ENCODE data around the gene NOC2L. TPM values are rescaled to one million over a fixed set of nuclear protein-coding genes. Genes with fewer than 3 reads are reported as not detected.

The NOC2L gene
- total RNA-seq, 2 experiments from 2014 or later = 77.9 to 99.0 TPM

GRCh38 chr1:941015-941587 lies 18.0 kb downstream of the NOC2L start:
- no peak overlapping the region for H2AFZ ChIP-seq (ENCODE audit: low read length)
- no peak overlapping the region for H3K27ac ChIP-seq (ENCODE audit: low read depth, low read length, poor library complexity, severe bottlenecking)
- H3K4me1 ChIP-seq (ENCODE audit: insufficient read depth, low read length, poor library complexity, severe bottlenecking) = peaks cover 5% of the 10 kb centered on the region
- no peak overlapping the region for H3K4me3 ChIP-seq (ENCODE audit: low read depth, low read length, poor library complexity, severe bottlenecking)
- ChIA-PET CTCF (ENCODE audit: unreplicated experiment) (no interaction called here), POLR2A (no interaction called here)
- H3K9me2 ChIP-seq (ENCODE audit: insufficient read depth, low read length) = no peaks in the 10 kb centered on the region
- no peaks in the 10 kb centered on the region for H3K79me2 ChIP-seq (ENCODE audit: insufficient read depth, low read depth, low read length)
- H4K20me1 ChIP-seq (ENCODE audit: insufficient read depth, low read length) = no peaks in the 10 kb centered on the region; the same call in 1 of the 2 replicates
- no peak for DNase-seq (ENCODE audit: low spot score)
- BruUV-seq (replicated peaks) = no TSS peak
- no peak overlapping the region for H3K4me2 ChIP-seq (ENCODE audit: low read length)
- H3K9me3 ChIP-seq (ENCODE audit: low read length) = no peaks in the 10 kb centered on the region
- TF ChIP-seq EZH2phosphoT487 (IDR thresholded peaks at IDR 0.05; ENCODE audit: borderline replicate concordance, low read depth, low read length) (no peak), CTCF (conservative IDR thresholded peaks at IDR 0.05; ENCODE audit: low read length) (no peak)
- intact Hi-C loops (cut with micrococcal nuclease; ENCODE audit: unreplicated experiment) = no loop called here
- H3K36me3 ChIP-seq (ENCODE audit: insufficient read depth, low read length) = peaks cover 15% of the 10 kb centered on the region

GRCh38 chr1:940107-941014 lies 18.7 kb downstream of the NOC2L start:
- peaks cover 8% of the 10 kb centered on the region for H3K36me3 ChIP-seq (ENCODE audit: insufficient read depth, low read length)
- ChIA-PET POLR2A (no interaction called here), CTCF (ENCODE audit: unreplicated experiment) (no interaction called here)
- intact Hi-C loops (cut with micrococcal nuclease; ENCODE audit: unreplicated experiment) = no loop called here
- peak; percentile 88; the same call in 1 of the 2 replicates for TF ChIP-seq EZH2phosphoT487 (IDR thresholded peaks at IDR 0.05; ENCODE audit: borderline replicate concordance, low read depth, low read length)
- no peak for TF ChIP-seq CTCF (conservative IDR thresholded peaks at IDR 0.05; ENCODE audit: low read length)
- no TSS peak for BruUV-seq (replicated peaks)
- H3K9me3 ChIP-seq (ENCODE audit: low read length) = no peaks in the 10 kb centered on the region
- H3K4me3 ChIP-seq (ENCODE audit: low read depth, low read length, poor library complexity, severe bottlenecking) = no peak overlapping the region
- no peaks in the 10 kb centered on the region for H3K79me2 ChIP-seq (ENCODE audit: insufficient read depth, low read depth, low read length)
- no peak overlapping the region for H2AFZ ChIP-seq (ENCODE audit: low read length)
- no peaks in the 10 kb centered on the region for H3K9me2 ChIP-seq (ENCODE audit: insufficient read depth, low read length)
- H4K20me1 ChIP-seq (ENCODE audit: insufficient read depth, low read length) = no peaks in the 10 kb centered on the region; the same call in 1 of the 2 replicates
- no peak overlapping the region for H3K27ac ChIP-seq (ENCODE audit: low read depth, low read length, poor library complexity, severe bottlenecking)
- peaks cover 5% of the 10 kb centered on the region for H3K4me1 ChIP-seq (ENCODE audit: insufficient read depth, low read length, poor library complexity, severe bottlenecking)
- H3K4me2 ChIP-seq (ENCODE audit: low read length) = no peak overlapping the region
- DNase-seq (ENCODE audit: low spot score) = no peak

Measured in OCI-LY7 (cell line).